GM18867 (cell line): Measurements from ENCODE around the gene ANO9.
A peak's percentile ranks its signal among the peaks of the same experiment; 100 is the strongest.

Source experiments
- ATAC-seq: cut with Tn5 transposase; IDR thresholded peaks from one replicate; pipeline ENCODE4 v1.9.1; 2021; ENCODE audit warnings: mild to moderate bottlenecking, moderate library complexity; ENCODE audit not compliant: unreplicated experiment

Gene ANO9, protein sequence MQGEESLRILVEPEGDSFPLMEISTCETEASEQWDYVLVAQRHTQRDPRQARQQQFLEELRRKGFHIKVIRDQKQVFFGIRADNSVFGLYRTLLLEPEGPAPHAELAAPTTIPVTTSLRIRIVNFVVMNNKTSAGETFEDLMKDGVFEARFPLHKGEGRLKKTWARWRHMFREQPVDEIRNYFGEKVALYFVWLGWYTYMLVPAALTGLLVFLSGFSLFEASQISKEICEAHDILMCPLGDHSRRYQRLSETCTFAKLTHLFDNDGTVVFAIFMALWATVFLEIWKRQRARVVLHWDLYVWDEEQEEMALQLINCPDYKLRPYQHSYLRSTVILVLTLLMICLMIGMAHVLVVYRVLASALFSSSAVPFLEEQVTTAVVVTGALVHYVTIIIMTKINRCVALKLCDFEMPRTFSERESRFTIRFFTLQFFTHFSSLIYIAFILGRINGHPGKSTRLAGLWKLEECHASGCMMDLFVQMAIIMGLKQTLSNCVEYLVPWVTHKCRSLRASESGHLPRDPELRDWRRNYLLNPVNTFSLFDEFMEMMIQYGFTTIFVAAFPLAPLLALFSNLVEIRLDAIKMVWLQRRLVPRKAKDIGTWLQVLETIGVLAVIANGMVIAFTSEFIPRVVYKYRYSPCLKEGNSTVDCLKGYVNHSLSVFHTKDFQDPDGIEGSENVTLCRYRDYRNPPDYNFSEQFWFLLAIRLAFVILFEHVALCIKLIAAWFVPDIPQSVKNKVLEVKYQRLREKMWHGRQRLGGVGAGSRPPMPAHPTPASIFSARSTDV

DNA sequence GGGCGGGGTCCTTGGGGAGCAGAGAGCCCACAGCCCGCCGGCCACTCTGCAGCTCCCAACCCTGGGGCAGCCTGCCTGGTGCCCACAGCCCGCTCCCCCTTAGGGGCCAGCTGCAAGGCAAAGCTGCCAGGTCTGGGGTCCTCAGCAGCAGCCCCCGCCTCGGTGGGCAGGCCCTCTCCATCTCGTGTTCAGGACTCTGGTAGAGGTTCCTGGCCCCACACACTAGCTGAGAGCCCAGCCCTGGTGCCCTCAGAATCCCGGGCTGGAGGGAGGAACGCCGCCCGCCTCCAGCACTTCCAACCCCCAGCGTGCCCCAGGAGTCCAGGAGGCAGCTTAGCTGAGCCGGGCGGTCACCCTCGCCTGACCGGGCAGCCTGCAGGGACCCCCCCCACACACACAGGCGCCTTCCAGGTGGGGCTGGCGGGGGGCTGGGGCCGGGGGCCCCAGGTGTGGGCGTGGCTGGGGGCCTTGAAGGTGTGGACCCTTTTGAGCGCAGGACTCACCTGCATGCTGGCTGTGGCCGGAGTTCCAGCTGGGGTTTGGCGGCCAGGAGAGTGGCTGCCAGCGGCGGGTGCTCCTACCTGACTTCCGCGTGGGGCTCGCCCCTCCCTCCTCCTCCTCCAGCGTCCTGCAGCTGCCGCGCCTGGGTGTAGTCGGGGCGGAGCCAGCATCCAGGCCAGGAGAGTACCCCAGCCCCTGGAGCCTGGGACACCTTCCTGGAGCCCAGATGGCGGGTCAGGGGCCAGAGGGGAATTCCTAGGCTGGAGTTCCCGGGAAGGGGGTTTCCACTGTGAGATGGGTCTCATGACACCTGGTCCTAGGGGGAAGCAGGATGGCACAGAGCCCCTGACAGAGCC is at the start of gene ANO9:
ANO9 (minus strand) TSS at position 594 of the 857 bp plus-strand sequence; CDS start at position 509, 85 bp downstream.
- ATAC-seq: peak; percentile 56

DNA sequence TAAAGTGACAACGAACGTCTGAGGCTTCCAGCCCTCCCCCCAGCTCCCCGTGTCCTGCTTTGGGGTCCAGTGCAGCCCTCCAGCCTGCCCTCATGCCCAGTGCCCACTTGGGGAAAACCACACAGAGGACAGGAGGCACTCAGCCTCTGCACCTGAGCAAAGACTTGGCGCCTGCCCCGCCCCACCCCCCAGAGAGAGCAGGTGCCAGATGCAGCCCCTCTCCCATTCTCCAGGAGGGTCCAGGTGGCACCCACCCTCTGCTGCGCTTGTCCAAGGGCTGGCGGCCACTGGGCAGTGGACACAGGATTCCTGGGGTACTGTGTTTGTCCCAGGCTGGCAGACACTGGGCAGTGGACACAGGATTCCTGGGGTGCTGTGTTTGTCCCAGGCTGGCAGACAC is 49.5 kb upstream of the ANO9 start:
- no peak for ATAC-seq

GRCh38 chr11:490930-491260 is 49.1 kb upstream of the ANO9 start:
- ATAC-seq: no peak

- ATAC-seq: no peak
Observed at GRCh38 chr11:490186-490929, 48.5 kb upstream of the ANO9 start.

DNA sequence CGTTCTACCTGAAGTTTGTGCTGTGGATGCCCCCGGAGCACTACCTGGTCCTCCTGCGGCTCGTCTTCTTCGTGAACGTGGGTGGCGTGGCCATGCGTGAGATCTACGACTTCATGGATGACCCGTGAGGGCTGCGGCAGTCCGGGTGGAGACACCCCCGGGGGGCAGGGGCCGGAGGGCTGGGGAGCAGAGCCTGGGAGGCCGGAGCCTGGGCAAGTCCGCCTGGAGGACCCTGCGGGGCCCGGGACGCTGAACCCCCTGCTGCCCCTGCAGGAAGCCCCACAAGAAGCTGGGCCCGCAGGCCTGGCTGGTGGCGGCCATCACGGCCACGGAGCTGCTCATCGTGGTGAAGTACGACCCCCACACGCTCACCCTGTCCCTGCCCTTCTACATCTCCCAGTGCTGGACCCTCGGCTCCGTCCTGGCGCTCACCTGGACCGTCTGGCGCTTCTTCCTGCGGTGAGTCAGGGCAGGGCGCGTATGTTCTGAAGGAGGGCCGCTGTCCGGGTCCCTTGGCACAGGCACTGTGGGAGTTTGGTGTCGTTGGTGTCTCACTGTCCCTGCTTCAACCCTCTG is 47.9 kb upstream of the ANO9 start:
- no peak for ATAC-seq

DNA sequence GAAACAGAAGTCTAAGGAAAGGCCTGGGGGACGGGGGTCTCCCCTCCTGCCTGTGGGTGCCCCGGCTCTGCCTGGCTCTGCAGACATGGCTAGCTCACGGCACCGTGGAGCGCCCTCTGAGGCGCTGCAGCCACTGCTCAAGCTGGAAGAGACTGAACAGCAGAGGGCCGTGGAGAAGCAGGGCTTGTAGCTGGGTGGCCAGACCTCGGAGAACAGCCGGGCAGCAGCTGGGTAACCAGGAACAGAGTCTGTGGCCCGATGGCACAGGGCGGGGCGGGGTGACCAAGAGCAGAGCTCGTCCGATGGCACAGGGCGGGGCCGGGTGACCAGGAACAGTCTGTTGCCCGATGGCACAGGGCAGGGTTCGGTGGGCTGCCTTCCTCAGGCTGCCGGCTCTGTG is 47.2 kb upstream of the ANO9 start:
- no peak for ATAC-seq

DNA sequence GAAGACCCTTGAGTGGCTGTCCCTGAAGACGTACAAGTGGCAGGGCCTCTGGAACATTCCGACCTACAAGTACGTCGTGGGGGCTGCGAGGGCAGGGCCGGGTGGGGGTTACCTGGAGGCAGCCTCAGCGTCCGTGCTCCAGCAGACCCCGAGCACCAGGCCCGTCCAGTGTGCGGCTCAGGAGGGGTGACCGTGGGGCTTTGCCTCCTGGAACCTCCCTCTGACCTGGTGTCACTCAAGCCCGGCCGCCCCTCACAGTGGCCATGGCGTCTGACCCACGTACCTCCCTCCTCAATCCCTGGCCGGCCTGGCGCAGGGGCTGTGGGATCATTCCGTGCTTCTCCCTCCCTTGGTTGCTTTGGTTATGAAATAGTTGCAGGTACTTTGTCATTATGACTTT is 46.8 kb upstream of the ANO9 start:
- ATAC-seq: no peak

DNA sequence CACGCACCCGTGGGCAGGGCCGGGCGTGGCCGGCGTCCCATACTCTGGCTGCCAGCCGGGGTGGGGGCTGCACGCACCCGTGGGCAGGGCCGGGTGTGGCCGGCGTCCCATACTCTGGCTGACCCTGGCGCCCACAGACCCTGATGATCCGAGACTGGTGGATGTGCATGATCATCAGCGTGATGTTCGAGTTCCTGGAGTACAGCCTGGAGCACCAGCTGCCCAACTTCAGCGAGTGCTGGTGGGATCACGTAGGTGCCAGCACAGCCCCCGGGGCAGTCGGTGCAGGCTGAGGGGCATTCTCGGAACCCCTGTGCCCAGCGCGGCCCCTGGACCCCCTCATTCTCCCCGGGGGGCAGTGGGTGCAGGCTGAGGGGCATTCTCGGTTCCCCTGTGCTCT is 46.3 kb upstream of the ANO9 start:
- ATAC-seq: no peak

DNA sequence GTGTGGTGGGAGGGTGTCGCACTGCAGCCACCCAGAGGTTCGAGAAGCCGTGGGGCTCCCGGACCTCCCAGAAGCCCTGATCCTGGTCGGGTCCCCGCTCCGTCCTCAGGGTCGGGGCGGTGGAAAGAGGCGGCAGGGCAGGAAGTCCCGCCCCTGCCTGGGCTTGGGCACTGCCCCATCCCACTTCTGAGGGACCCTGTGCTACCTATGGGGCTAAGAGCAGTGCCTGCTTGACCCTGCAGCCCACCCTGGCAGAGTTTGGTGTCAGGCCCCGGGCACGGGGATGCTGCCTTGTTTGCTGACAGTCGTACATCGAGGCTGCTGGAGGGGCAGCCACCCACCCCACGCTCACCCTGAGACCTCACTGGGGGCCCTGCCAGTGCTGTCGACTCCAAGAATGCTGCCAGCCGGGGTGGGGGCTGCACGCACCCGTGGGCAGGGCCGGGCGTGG is 45.8 kb upstream of the ANO9 start:
- ATAC-seq: no peak

- no peak for ATAC-seq
Observed at GRCh38 chr11:486189-486588, 44.4 kb upstream of the ANO9 start.

DNA sequence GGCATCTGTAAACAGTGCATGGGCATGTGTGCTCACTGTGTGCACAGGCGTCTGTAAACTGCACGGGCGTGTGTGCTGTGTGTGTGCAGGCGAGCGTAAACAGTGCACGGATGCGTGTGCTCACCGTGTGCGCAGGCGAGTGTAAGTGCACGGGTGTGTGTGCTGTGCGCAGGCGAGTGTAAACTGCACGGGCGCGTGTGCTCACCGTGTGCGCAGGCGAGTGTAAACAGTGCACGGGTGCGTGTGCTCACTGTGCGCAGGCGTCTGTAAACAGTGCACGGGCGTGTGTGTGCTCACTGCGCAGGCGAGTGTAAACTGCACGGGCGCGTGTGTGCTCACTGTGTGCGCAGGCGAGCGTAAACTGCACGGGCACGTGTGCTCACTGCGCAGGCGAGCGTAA is 42.8 kb upstream of the ANO9 start:
- ATAC-seq: no peak

- ATAC-seq: no peak
Observed at GRCh38 chr11:479311-479710, 37.5 kb upstream of the ANO9 start.

DNA sequence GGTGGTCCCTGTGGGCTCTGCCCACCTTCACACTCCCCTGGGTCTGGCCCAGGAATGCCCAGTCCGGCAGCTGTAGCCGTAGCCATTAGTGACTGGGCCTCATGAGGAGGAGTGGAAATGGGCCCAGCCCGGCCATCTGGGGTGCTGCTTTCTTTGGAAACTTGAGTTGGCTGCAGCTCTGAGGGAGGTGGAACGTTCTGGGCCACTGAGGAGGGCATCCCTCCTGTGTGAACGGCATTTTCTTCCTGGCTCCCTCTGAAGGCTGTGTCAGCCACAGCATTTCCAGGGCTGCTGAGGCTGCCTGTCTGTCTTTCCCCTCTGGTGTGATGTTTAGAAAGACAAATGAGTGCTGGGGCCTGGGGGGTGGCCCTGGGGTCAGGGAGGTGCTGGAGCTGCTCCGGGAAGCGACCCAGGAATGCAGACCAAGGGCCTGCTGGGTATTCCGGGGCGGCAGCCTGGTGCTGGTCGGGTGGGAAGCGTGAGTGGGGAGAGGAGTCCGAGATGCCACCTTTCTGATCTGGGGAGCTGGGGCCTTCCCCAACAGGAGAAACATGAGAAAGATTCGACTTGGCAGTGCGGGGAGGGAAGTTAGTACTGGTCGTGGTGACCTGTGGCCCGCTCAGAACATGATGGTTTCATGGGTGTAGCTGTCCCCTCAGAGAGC is 35.4 kb upstream of the ANO9 start:
- no peak for ATAC-seq

DNA sequence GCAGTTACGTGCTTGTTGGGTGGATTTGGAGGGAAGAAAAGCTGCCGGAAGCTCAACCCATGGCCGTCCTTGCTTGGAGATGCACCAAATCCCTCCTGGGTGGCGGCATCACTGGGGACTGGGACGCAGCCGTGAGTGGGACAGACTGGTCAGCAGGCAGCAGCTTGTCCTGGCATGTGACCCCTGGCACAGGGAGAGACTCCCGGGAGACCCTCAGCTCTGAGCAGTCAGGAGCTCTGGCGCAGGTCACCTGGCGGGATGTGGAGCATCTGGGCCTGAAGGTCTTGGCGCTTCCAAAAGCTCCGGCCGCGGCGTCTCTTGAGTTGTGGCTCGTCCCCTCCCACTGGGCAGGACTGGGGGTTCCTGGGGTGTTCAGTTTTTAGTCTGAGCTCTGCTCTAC is 34.6 kb upstream of the ANO9 start:
- ATAC-seq: no peak

GRCh38 chr11:475941-476340 is 34.1 kb upstream of the ANO9 start:
- no peak for ATAC-seq

- no peak for ATAC-seq
Observed at GRCh38 chr11:474914-475506, 33.2 kb upstream of the ANO9 start.

DNA sequence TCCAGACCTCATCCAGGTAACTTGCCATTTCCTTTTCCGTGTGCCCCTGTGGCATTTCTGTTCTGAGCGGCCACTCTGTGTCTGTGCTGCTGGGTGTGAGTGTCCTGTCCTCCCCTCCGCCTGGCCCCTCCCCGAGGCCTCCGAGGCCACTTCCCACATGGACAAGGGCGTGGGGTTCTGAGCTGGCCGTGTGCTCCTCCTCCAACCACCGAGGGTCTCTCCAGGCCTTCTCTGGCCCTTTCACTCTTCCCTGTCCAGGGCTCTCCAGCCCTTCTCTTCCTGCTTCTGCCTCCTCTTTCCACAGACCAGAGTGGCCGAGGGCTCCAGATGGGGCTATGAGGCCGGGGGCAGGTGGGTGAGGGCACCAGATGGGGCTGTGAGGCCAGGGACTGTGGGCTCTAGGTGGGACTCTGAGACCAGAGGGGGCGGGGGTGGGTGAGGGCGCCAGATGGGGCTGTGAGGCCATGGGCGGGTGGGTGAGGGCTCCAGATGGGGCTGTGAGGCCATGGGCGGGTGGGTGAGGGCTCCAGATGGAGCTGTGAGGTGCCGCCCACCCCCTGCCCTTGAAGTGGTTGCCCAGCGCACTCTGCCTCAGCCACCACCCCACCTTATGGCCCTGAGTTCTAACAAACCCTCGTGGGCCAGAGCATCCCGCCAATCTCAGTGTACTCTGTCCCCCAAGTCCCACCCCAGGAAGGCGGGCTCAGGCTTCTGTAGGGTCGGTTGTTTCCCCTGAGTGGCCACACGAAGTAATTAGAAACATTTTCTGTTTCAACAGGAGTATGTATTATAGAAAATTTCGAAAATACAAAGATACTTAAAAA is 32.4 kb upstream of the ANO9 start:
- ATAC-seq: no peak

DNA sequence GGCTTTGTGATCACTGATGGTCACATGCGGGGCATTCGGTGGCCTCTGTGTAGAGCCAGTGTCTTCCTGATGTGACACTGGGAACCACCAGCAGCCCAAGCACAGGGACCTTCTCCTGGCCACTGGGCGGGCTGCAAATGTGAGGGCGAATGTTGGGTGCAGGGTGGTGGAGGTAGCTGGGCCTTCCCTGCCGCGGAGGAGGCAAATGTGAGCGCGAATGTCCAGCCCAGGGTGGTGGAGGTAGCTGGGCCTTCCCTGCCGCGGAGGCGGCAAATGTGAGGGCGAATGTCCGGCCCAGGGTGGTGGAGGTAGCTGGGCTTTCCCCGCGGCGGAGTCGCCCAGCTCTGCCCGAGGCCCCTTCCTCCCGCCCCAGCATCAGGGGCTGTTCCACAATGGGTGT is 31.6 kb upstream of the ANO9 start:
- no peak for ATAC-seq

DNA sequence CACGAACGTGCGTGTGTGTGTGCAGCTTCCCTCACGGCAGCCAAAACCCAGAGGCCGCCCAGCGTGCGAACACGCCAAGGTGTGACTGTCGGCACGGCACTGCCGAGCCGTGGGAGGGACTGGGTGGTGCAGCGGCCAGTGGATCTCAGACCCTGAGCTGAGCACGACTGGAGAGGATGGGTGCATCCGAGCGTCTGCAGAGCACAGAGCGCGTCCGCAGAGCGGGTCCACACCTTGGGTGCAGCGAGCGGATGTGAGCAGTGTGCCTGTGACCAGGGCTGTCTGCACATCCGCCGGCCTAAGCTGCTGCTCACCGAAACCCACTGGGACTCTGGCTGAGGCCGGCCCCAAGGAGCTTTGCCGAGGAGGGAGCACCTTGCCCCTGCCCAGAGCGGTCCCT is 31.0 kb upstream of the ANO9 start:
- ATAC-seq: no peak
